GM12873 (cell line): Measurements from ENCODE around the gene EIF3J.

Source experiments
- CTCF ChIP-seq: IDR thresholded peaks from 2 replicates; pipeline ENCODE4 v1.5.1; 2012; ENCODE audit warnings: low read depth, mild to moderate bottlenecking, moderate library complexity, low read length, control low read depth; ENCODE audit not compliant: insufficient read depth; ENCODE audit errors: missing control alignments

Gene EIF3J

GRCh38 chr15:44568338-44568737 is 31.4 kb downstream of the EIF3J start:
- no peak for TF ChIP-seq CTCF

GRCh38 chr15:44569316-44569715 is 32.4 kb downstream of the EIF3J start:
- no peak for TF ChIP-seq CTCF

GRCh38 chr15:44570361-44570760 is 33.4 kb downstream of the EIF3J start:
- TF ChIP-seq CTCF = no peak

- no peak for TF ChIP-seq CTCF
Measured at GRCh38 chr15:44573386-44573785, 36.4 kb downstream of the EIF3J start.

GRCh38 chr15:44574734-44575133 is 37.8 kb downstream of the EIF3J start:
- TF ChIP-seq CTCF = no peak

GRCh38 chr15:44580105-44580504 is 43.2 kb downstream of the EIF3J start:
- no peak for TF ChIP-seq CTCF

GRCh38 chr15:44584162-44584749 is 47.3 kb downstream of the EIF3J start:
- TF ChIP-seq CTCF = peak; percentile 70
